Loucy (cell line): ENCODE measurements around the gene RCOR2.

Experiments used
- H2AFZ ChIP-seq: fragments of 200-600 bp; sonication (generic); 2 replicates; pipeline ENCODE4 v1.6.0; 2016; ENCODE audit warnings: antibody characterized with exemption, mild to moderate bottlenecking, low read length, moderate library complexity
- H3F3A ChIP-seq: fragments of 200-600 bp; 2 replicates; pipeline ENCODE4 v1.6.0; 2016; ENCODE audit warnings: antibody characterized with exemption, low read depth, mild to moderate bottlenecking
- H3K27me3 ChIP-seq: fragments of 200-600 bp; sonication (generic); 2 replicates; pipeline ENCODE4 v1.6.1; 2014; ENCODE audit warnings: low read length, mild to moderate bottlenecking; ENCODE audit not compliant: insufficient read depth, poor library complexity, severe bottlenecking
- H3K36me3 ChIP-seq: fragments of 200-600 bp; sonication (generic); 2 replicates; pipeline ENCODE4 v1.6.1; 2016; ENCODE audit warnings: low read length; ENCODE audit not compliant: insufficient read depth
- H3K4me1 ChIP-seq: fragments of 200-600 bp; sonication (generic); 2 replicates; pipeline ENCODE4 v1.5.1; 2014; ENCODE audit warnings: low read length, mild to moderate bottlenecking; ENCODE audit not compliant: insufficient read depth, poor library complexity, severe bottlenecking
- H3K4me2 ChIP-seq: fragments of 200-600 bp; sonication (generic); 2 replicates; pipeline ENCODE4 v1.6.0; 2014; ENCODE audit warnings: antibody characterized with exemption, low read length, low read depth, mild to moderate bottlenecking; ENCODE audit not compliant: poor library complexity, severe bottlenecking
- H3K4me3 ChIP-seq: fragments of 200-600 bp; sonication (generic); 2 replicates; pipeline ENCODE4 v1.5.1; 2014; ENCODE audit warnings: low read length, mild to moderate bottlenecking, mixed read lengths; ENCODE audit not compliant: poor library complexity, severe bottlenecking
- H3K79me2 ChIP-seq: fragments of 200-600 bp; sonication (generic); 2 replicates; pipeline ENCODE4 v1.6.1; 2014; ENCODE audit warnings: low read length; ENCODE audit not compliant: insufficient read depth
- H3K9ac ChIP-seq: fragments of 200-600 bp; sonication (generic); 2 replicates; pipeline ENCODE4 v1.6.0; 2014; ENCODE audit warnings: mild to moderate bottlenecking, low read depth, low read length, moderate library complexity; ENCODE audit not compliant: poor library complexity, severe bottlenecking
- H3K9me2 ChIP-seq: fragments of 200-600 bp; sonication (generic); replicated peaks from 2 replicates; pipeline ENCODE4 v1.6.1; 2016; ENCODE audit warnings: low read depth, low read length, mixed read lengths
- H3K9me3 ChIP-seq: fragments of 200-600 bp; sonication (generic); 2 replicates; pipeline ENCODE4 v1.6.1; 2014; ENCODE audit warnings: mild to moderate bottlenecking, antibody characterized with exemption, low read length, low read depth; ENCODE audit not compliant: insufficient read depth
- H4K20me1 ChIP-seq: fragments of 200-600 bp; sonication (generic); 2 replicates; pipeline ENCODE4 v1.6.0; 2014; ENCODE audit warnings: antibody characterized with exemption, low read length, mild to moderate bottlenecking; ENCODE audit not compliant: insufficient read depth, poor library complexity, severe bottlenecking
- CTCF ChIP-seq: fragments of 200-600 bp; sonication (generic); conservative IDR thresholded peaks from 2 replicates; pipeline ENCODE4 v1.5.1; 2014; ENCODE audit warnings: mild to moderate bottlenecking, antibody characterized with exemption, low read length
- EZH2phosphoT487 ChIP-seq: fragments of 200-600 bp; IDR thresholded peaks from 2 replicates; pipeline ENCODE4 v1.6.1; 2018; ENCODE audit warnings: antibody characterized with exemption, mild to moderate bottlenecking, moderate library complexity, borderline replicate concordance

Gene RCOR2

GRCh38 chr11:63914896-63915691 lies 1.9 kb downstream of the RCOR2 start:
- Histone ChIP-seq H3K9me3 (no peaks in the 10 kb centered on the region), H3K4me1 (peaks cover 16% of the 10 kb centered on the region), H4K20me1 (no peaks in the 10 kb centered on the region), H3K79me2 (no peaks in the 10 kb centered on the region), H3K9ac (no peak overlapping the region), H2AFZ (no peak overlapping the region), H3K4me3 (no peak overlapping the region), H3K36me3 (no peaks in the 10 kb centered on the region), H3K4me2 (peak overlapping the region; percentile 87), H3F3A (no peaks in the 10 kb centered on the region), H3K27me3 (no peaks in the 10 kb centered on the region), H3K9me2 (no peaks in the 10 kb centered on the region)
- TF ChIP-seq EZH2phosphoT487: no peak
- TF ChIP-seq CTCF: no peak

DNA sequence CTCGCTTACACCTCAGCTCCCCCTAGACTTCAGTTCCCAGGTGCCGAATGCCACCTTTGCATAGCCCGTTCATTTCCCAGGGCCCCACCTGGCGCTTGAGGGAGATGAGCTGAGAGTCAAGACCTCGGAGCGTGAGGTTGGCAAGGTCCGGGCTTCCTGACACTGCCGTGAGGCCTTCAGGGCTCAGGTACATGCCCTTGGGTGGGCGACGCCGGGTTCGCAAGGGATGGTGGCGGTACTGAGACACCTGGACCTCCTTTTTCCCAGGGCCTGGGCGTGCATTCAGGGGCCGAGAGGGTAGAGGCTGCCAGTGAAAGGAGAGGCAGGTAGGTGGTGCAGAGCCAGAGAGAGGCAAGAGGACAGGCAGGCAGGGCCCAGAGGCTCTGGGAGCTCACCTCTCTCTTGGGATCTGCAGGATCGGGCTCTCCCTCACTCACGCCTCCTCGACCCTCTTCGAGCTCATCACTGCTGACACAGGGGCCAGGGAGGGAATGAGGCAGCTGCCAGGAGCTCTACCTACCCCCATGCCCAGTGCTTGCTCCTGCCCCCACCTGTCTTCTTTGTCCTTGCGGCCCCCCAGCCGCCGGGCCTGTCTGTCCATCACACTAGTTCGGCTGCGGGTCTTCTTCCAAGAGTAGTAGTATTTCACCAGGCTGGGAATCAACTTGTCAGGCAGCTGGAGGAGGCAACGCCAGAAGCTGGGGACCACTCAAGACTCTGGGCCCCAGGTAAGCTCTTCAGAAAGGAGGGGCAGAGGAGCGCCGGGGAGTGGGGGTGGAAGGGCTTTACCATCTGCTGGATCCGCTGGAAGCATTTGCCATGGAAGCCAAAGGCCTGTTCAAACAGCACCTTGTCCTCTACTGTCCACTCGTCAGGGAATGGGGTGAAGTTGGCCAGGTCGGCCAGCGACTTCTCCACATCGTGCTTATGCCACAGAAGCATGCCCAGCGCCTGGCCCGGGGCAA lies 2.8 kb downstream of the RCOR2 start:
- Histone ChIP-seq H3K4me1 (peaks cover 18% of the 10 kb centered on the region), H3K9ac (no peak overlapping the region), H3K4me3 (no peak overlapping the region), H3K4me2 (no peak overlapping the region), H2AFZ (no peak overlapping the region), H4K20me1 (no peaks in the 10 kb centered on the region), H3K9me3 (no peaks in the 10 kb centered on the region), H3K36me3 (peaks cover 2% of the 10 kb centered on the region; the same call in 1 of the 2 replicates), H3K79me2 (no peaks in the 10 kb centered on the region), H3K27me3 (no peaks in the 10 kb centered on the region), H3K9me2 (no peaks in the 10 kb centered on the region), H3F3A (no peaks in the 10 kb centered on the region)
- TF ChIP-seq EZH2phosphoT487: no peak
- TF ChIP-seq CTCF: no peak

DNA sequence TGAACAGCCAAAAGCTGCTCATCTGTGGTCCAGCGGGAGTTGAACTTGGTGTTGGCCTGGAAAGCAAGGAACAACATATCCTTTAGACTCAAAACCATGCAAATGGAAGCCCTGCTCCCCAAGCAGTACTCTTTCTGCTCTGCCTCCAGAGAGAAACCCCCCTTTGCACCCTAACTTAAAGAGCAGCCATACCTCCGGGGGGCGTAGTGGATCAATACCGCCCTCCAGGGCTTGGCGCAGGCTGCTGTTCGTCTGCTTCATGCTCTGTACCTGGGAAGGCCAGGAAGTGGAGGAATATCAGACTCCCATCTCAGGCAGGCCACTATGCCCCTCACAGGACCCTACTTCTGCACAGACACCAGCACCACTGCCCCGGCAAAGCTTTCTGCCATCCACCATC lies 4.3 kb downstream of the RCOR2 start:
- Histone ChIP-seq H3K4me1 (peaks cover 17% of the 10 kb centered on the region), H2AFZ (no peak overlapping the region), H3F3A (no peaks in the 10 kb centered on the region), H4K20me1 (no peaks in the 10 kb centered on the region), H3K4me2 (no peak overlapping the region), H3K9me3 (no peaks in the 10 kb centered on the region), H3K9me2 (no peaks in the 10 kb centered on the region), H3K27me3 (no peaks in the 10 kb centered on the region), H3K4me3 (no peak overlapping the region), H3K79me2 (no peaks in the 10 kb centered on the region), H3K36me3 (peaks cover 14% of the 10 kb centered on the region; the same call in 1 of the 2 replicates), H3K9ac (no peak overlapping the region)
- no peak for TF ChIP-seq EZH2phosphoT487
- TF ChIP-seq CTCF: peak; percentile 22; the same call in 1 of the 2 replicates
